Naive thymus-derived CD4-positive, alpha-beta T cell (primary cell): ENCODE data around the gene SLC34A3. TPM values are rescaled to one million over a fixed set of nuclear protein-coding genes. Genes with fewer than 3 reads are reported as not detected.

Experiments
- polyA plus RNA-seq, 2 donors: library from polyadenylated mRNA; unstranded; fragments of 300-500 nt; fragmentation: Illumina TruSeq; gene quantifications; one replicate each; pipeline ENCODE4 v1.2.3, GENCODE V29; 2021
- total RNA-seq, 6 experiments: library from RNA in 5 of 6; stranded (reverse) in 5 of 6; gene quantifications; 1 replicate in 5 of 6; 2 replicates in 1 of 6; pipeline ENCODE4 v1.2.3 and lab custom pipeline; 2021 to 2026

Gene SLC34A3
- total and polyA plus RNA-seq, 7 experiments from 2014 or later: 0.16 TPM; not detected in 5

Other genes with a start within 250 kb of the SLC34A3 start
Only the 30 nearest of the 31 such genes appear.
- 10 to 100 TPM; 54.8 to 78.2 (median 68.0) TPM for gene PAXX, start 238.5 kb upstream of the SLC34A3 start, total RNA-seq
- 10 to 100 TPM; 49.3 to 59.1 TPM for gene PAXX, start 238.5 kb upstream of the SLC34A3 start, polyA plus RNA-seq
- 10 to 100 TPM in 1 of 5 experiments, 1 to 10 TPM in 1, under 1 TPM in 2, not detected in 1; 0.46 to 13.0 (median 1.4) TPM for gene CLIC3, start 234.3 kb upstream of the SLC34A3 start, total RNA-seq
- gene CLIC3, start 234.3 kb upstream of the SLC34A3 start, polyA plus RNA-seq: under 1 TPM; 0.31 to 0.77 TPM
- 100 to 1,000 TPM in 1 of 5 experiments, 10 to 100 TPM in 4; 18.4 to 112 (median 26.7) TPM for gene ABCA2, start 202.7 kb upstream of the SLC34A3 start, total RNA-seq
- gene ABCA2, start 202.7 kb upstream of the SLC34A3 start, polyA plus RNA-seq: 1 to 10 TPM; 1.8 to 2.5 TPM
- 1 to 10 TPM in 1 of 5 experiments, under 1 TPM in 3, not detected in 1; 0.27 to 4.6 (median 0.50) TPM for gene FUT7, start 198.8 kb upstream of the SLC34A3 start, total RNA-seq
- under 1 TPM; 0.06 to 0.25 TPM for gene FUT7, start 198.8 kb upstream of the SLC34A3 start, polyA plus RNA-seq
- gene NPDC1, start 184.7 kb upstream of the SLC34A3 start, total RNA-seq: 10 to 100 TPM in 2 of 5 experiments, 1 to 10 TPM in 3; 2.3 to 37.5 (median 7.4) TPM
- 1 to 10 TPM in 1 of 2 donors, under 1 TPM in 1; 0.36 to 1.2 TPM for gene NPDC1, start 184.7 kb upstream of the SLC34A3 start, polyA plus RNA-seq
- gene ENTPD2, start 176.8 kb upstream of the SLC34A3 start, total RNA-seq: not detected
- not detected for gene ENTPD2, start 176.8 kb upstream of the SLC34A3 start, polyA plus RNA-seq
- gene SAPCD2, start 160.3 kb upstream of the SLC34A3 start, total RNA-seq: 10 to 100 TPM in 1 of 5 experiments, 1 to 10 TPM in 1, under 1 TPM in 3; 0.16 to 22.1 (median 0.74) TPM
- gene SAPCD2, start 160.3 kb upstream of the SLC34A3 start, polyA plus RNA-seq: under 1 TPM in 1 of 2 donors, not detected in 1; 0.18 TPM
- 10 to 100 TPM; 11.6 to 27.6 (median 15.2) TPM for gene UAP1L1, start 153.4 kb upstream of the SLC34A3 start, total RNA-seq
- 1 to 10 TPM in 1 of 2 donors, under 1 TPM in 1; 0.71 to 1.4 TPM for gene UAP1L1, start 153.4 kb upstream of the SLC34A3 start, polyA plus RNA-seq
- 10 to 100 TPM; 57.3 to 74.2 (median 70.2) TPM for gene MAN1B1, start 143.9 kb upstream of the SLC34A3 start, total RNA-seq
- gene MAN1B1, start 143.9 kb upstream of the SLC34A3 start, polyA plus RNA-seq: 10 to 100 TPM; 36.0 to 51.2 TPM
- gene DPP7, start 116.2 kb upstream of the SLC34A3 start, total RNA-seq: 100 to 1,000 TPM; 235 to 328 (median 298) TPM
- 100 to 1,000 TPM in 1 of 2 donors, 10 to 100 TPM in 1; 86.9 to 120 TPM for gene DPP7, start 116.2 kb upstream of the SLC34A3 start, polyA plus RNA-seq
- not detected for gene GRIN1, start 91.7 kb upstream of the SLC34A3 start, total RNA-seq
- gene GRIN1, start 91.7 kb upstream of the SLC34A3 start, polyA plus RNA-seq: not detected
- under 1 TPM in 1 of 5 experiments, not detected in 4; 0.42 TPM for gene LRRC26, start 60.9 kb upstream of the SLC34A3 start, total RNA-seq
- not detected for gene LRRC26, start 60.9 kb upstream of the SLC34A3 start, polyA plus RNA-seq
- not detected for gene TMEM210, start 58.8 kb upstream of the SLC34A3 start, total RNA-seq
- gene TMEM210, start 58.8 kb upstream of the SLC34A3 start, polyA plus RNA-seq: not detected
- 100 to 1,000 TPM in 4 of 5 experiments, 10 to 100 TPM in 1; 77.3 to 147 (median 134) TPM for gene ANAPC2, start 42.3 kb upstream of the SLC34A3 start, total RNA-seq
- gene ANAPC2, start 42.3 kb upstream of the SLC34A3 start, polyA plus RNA-seq: 1 to 10 TPM; 7.4 to 7.8 TPM
- gene SSNA1, start 42.2 kb upstream of the SLC34A3 start, total RNA-seq: 10 to 100 TPM; 37.9 to 75.6 (median 46.8) TPM
- gene SSNA1, start 42.2 kb upstream of the SLC34A3 start, polyA plus RNA-seq: 100 to 1,000 TPM; 106 to 133 TPM
- gene TPRN, start 30.2 kb upstream of the SLC34A3 start, total RNA-seq: 10 to 100 TPM in 1 of 5 experiments, 1 to 10 TPM in 4; 7.1 to 13.5 (median 8.5) TPM
- under 1 TPM; 0.35 to 0.54 TPM for gene TPRN, start 30.2 kb upstream of the SLC34A3 start, polyA plus RNA-seq
- 10 to 100 TPM; 22.6 to 43.2 (median 34.7) TPM for gene TMEM203, start 25.3 kb upstream of the SLC34A3 start, total RNA-seq
- 100 to 1,000 TPM; 156 to 172 TPM for gene TMEM203, start 25.3 kb upstream of the SLC34A3 start, polyA plus RNA-seq
- gene NDOR1, start 25.2 kb upstream of the SLC34A3 start, total RNA-seq: 10 to 100 TPM; 32.2 to 42.0 (median 34.0) TPM
- gene NDOR1, start 25.2 kb upstream of the SLC34A3 start, polyA plus RNA-seq: 10 to 100 TPM in 1 of 2 donors, 1 to 10 TPM in 1; 4.5 to 10.3 TPM
- gene RNF208, start 8.7 kb upstream of the SLC34A3 start, total RNA-seq: 1 to 10 TPM in 4 of 5 experiments, under 1 TPM in 1; 0.85 to 4.3 (median 1.2) TPM
- not detected for gene RNF208, start 8.7 kb upstream of the SLC34A3 start, polyA plus RNA-seq
- gene CYSRT1, start 5.7 kb upstream of the SLC34A3 start, total RNA-seq: under 1 TPM in 3 of 5 experiments, not detected in 2; 0.45 to 0.63 (median 0.46) TPM
- under 1 TPM in 1 of 2 donors, not detected in 1; 0.52 TPM for gene CYSRT1, start 5.7 kb upstream of the SLC34A3 start, polyA plus RNA-seq
- gene RNF224, start 3.4 kb upstream of the SLC34A3 start, total RNA-seq: under 1 TPM in 1 of 5 experiments, not detected in 4; 0.12 TPM
- gene RNF224, start 3.4 kb upstream of the SLC34A3 start, polyA plus RNA-seq: not detected
- gene TUBB4B, start 10.4 kb downstream of the SLC34A3 start, total RNA-seq: 100 to 1,000 TPM in 1 of 5 experiments, 10 to 100 TPM in 4; 44.2 to 260 (median 87.5) TPM
- 10 to 100 TPM; 17.5 to 49.9 TPM for gene TUBB4B, start 10.4 kb downstream of the SLC34A3 start, polyA plus RNA-seq
- not detected for gene STPG3, start 20.4 kb downstream of the SLC34A3 start, total RNA-seq
- gene STPG3, start 20.4 kb downstream of the SLC34A3 start, polyA plus RNA-seq: not detected
- 10 to 100 TPM; 33.4 to 64.2 (median 38.9) TPM for gene NELFB, start 24.4 kb downstream of the SLC34A3 start, total RNA-seq
- 10 to 100 TPM; 22.9 to 36.5 TPM for gene NELFB, start 24.4 kb downstream of the SLC34A3 start, polyA plus RNA-seq
- gene TOR4A, start 46.8 kb downstream of the SLC34A3 start, total RNA-seq: 10 to 100 TPM in 2 of 5 experiments, 1 to 10 TPM in 2, under 1 TPM in 1; 0.84 to 16.6 (median 2.3) TPM
- under 1 TPM in 1 of 2 donors, not detected in 1; 0.07 TPM for gene TOR4A, start 46.8 kb downstream of the SLC34A3 start, polyA plus RNA-seq
- gene NRARP, start 71.4 kb downstream of the SLC34A3 start, total RNA-seq: 1 to 10 TPM in 3 of 5 experiments, under 1 TPM in 2; 0.70 to 2.7 (median 1.7) TPM
- not detected for gene NRARP, start 71.4 kb downstream of the SLC34A3 start, polyA plus RNA-seq
- gene EXD3, start 192.3 kb downstream of the SLC34A3 start, total RNA-seq: 10 to 100 TPM; 11.7 to 27.2 (median 24.7) TPM
- gene EXD3, start 192.3 kb downstream of the SLC34A3 start, polyA plus RNA-seq: 1 to 10 TPM; 3.5 to 7.6 TPM
- 10 to 100 TPM in 2 of 5 experiments, 1 to 10 TPM in 2, under 1 TPM in 1; 0.94 to 11.1 (median 6.0) TPM for gene NOXA1, start 192.5 kb downstream of the SLC34A3 start, total RNA-seq
- 1 to 10 TPM in 1 of 2 donors, under 1 TPM in 1; 0.73 to 2.6 TPM for gene NOXA1, start 192.5 kb downstream of the SLC34A3 start, polyA plus RNA-seq
- gene ENTPD8, start 210.5 kb downstream of the SLC34A3 start, total RNA-seq: not detected
- gene ENTPD8, start 210.5 kb downstream of the SLC34A3 start, polyA plus RNA-seq: not detected
- 10 to 100 TPM; 22.9 to 92.0 (median 57.3) TPM for gene NSMF, start 228.4 kb downstream of the SLC34A3 start, total RNA-seq
- 10 to 100 TPM; 10.9 to 21.4 TPM for gene NSMF, start 228.4 kb downstream of the SLC34A3 start, polyA plus RNA-seq